ENCODE results near the gene CLEC2L. TPM values are rescaled to one million over a fixed set of nuclear protein-coding genes. Genes with fewer than 3 reads are reported as not detected.

CLEC2L gene
- total and polyA plus RNA-seq, 12 donors, result 0.03 to 0.97 (median 0.28) TPM; not detected in 9

- ATAC-seq, result peak in 1 of 8 donors; percentile 18
- H3K4me1 ChIP-seq, result peaks cover 0 to 12% (median 0%) of the 10 kb centered on the region in 9 donors
- intact Hi-C loops (cut with DNase I), result no loop called here
- peaks cover 0 to 10% (median 0%) of the 10 kb centered on the region in 9 donors for H3K36me3 ChIP-seq
- DNase-seq, result no peak
- TF ChIP-seq, protein P1, sequence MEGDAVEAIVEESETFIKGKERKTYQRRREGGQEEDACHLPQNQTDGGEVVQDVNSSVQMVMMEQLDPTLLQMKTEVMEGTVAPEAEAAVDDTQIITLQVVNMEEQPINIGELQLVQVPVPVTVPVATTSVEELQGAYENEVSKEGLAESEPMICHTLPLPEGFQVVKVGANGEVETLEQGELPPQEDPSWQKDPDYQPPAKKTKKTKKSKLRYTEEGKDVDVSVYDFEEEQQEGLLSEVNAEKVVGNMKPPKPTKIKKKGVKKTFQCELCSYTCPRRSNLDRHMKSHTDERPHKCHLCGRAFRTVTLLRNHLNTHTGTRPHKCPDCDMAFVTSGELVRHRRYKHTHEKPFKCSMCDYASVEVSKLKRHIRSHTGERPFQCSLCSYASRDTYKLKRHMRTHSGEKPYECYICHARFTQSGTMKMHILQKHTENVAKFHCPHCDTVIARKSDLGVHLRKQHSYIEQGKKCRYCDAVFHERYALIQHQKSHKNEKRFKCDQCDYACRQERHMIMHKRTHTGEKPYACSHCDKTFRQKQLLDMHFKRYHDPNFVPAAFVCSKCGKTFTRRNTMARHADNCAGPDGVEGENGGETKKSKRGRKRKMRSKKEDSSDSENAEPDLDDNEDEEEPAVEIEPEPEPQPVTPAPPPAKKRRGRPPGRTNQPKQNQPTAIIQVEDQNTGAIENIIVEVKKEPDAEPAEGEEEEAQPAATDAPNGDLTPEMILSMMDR (IDR thresholded peaks at IDR 0.05), result no peak
- peaks cover 0 to 9% (median 0%) of the 10 kb centered on the region in 7 donors for H3K27me3 ChIP-seq
- no peak overlapping the region for H3K27ac ChIP-seq
- no peaks in the 10 kb centered on the region for H3K9me3 ChIP-seq
- H3K4me3 ChIP-seq, result no peak overlapping the region
- WGBS, 2 donors, result 79 to 80% methylated on average over 17 to 18 of the region's 18 CpGs
Observed at GRCh38 chr7:139559364-139560105, 36.0 kb downstream of the CLEC2L start.

GRCh38 chr7:139560199-139560598 is 36.7 kb downstream of the CLEC2L start:
- no peaks in the 10 kb centered on the region for H3K9me3 ChIP-seq
- H3K27me3 ChIP-seq, result peaks cover 0 to 9% (median 0%) of the 10 kb centered on the region in 7 donors
- TF ChIP-seq, protein P1 (IDR thresholded peaks at IDR 0.05), result no peak
- peaks cover 0 to 12% (median 0%) of the 10 kb centered on the region in 9 donors for H3K4me1 ChIP-seq
- ATAC-seq (no peak), DNase-seq (no peak)
- WGBS, 2 donors, result 82 to 85% methylated on average over 2 of the region's 2 CpGs
- no peak overlapping the region for H3K27ac ChIP-seq
- H3K4me3 ChIP-seq, result no peak overlapping the region
- peaks cover 0 to 11% (median 0%) of the 10 kb centered on the region in 9 donors for H3K36me3 ChIP-seq
- intact Hi-C loops (cut with DNase I), result no loop called here

- 83 to 94% methylated on average over 11 of the region's 11 CpGs for WGBS, 2 donors
- ATAC-seq, result peak in 1 of 8 donors; percentile 67
- no peak for DNase-seq
- Histone ChIP-seq H3K27me3 (peaks cover 0 to 9% (median 0%) of the 10 kb centered on the region in 7 donors), H3K4me3 (no peak overlapping the region), H3K4me1 (peaks cover 0 to 17% (median 0%) of the 10 kb centered on the region in 9 donors), H3K27ac (no peak overlapping the region), H3K36me3 (peaks cover 0 to 11% (median 0%) of the 10 kb centered on the region in 9 donors), H3K9me3 (no peaks in the 10 kb centered on the region)
- TF ChIP-seq, protein P1 (IDR thresholded peaks at IDR 0.05), result no peak
- intact Hi-C loops (cut with DNase I), result no loop called here
Observed at GRCh38 chr7:139560678-139561077, 37.2 kb downstream of the CLEC2L start.

DNA sequence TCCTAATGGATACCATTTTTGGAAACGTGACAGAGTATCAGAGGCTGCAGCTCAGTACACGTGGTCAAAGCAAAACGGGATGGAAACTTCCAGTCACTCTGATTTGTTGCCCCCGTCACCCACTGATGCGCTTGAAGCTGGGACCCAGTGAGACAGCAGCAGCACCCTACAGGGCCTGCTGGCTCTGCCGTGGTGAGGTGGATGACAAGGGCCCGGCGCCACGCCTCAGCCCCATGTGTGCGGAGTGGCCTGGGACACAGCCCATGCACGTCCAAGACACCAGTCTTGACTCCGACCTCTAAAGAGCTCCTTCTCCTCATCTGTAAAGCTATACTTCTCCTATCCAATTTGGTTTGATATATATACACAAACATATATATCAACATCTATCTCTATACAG is 39.0 kb downstream of the CLEC2L start:
- Histone ChIP-seq H3K4me3 (no peak overlapping the region), H3K9me3 (no peaks in the 10 kb centered on the region), H3K27ac (no peak overlapping the region), H3K27me3 (peaks cover 0 to 4% (median 0%) of the 10 kb centered on the region in 7 donors), H3K4me1 (peaks cover 0 to 17% (median 0%) of the 10 kb centered on the region in 9 donors), H3K36me3 (peaks cover 0 to 17% (median 0%) of the 10 kb centered on the region in 9 donors)
- intact Hi-C loops (cut with DNase I), result no loop called here
- no peak for DNase-seq
- peak in 1 of 8 donors; percentile 32 for ATAC-seq
- WGBS, 2 donors, result 90 to 93% methylated on average over 12 of the region's 12 CpGs
- TF ChIP-seq, protein P1 (IDR thresholded peaks at IDR 0.05), result no peak

Data from heart right ventricle (tissue), 16 donors.